DMS 273 (cell line): ENCODE data around the gene HS3ST6.
"Not testable (repeated sequence)": the region's sequence is repeated elsewhere in the genome, so short reads cannot be mapped to it uniquely, and the experiment has no call there.

Source experiments
- DNase-seq: peaks from one replicate; lab custom pipeline; 2025; ENCODE audit not compliant: unreplicated experiment; lab: John Stamatoyannopoulos, UW

Gene HS3ST6

GRCh38 chr16:1947369-1947670 lies 29.1 kb upstream of the HS3ST6 start:
- no peak for DNase-seq

- DNase-seq = no peak
Measured at GRCh38 chr16:1946495-1947368, 28.5 kb upstream of the HS3ST6 start.

- no peak for DNase-seq
Measured at GRCh38 chr16:1945559-1946391, 27.6 kb upstream of the HS3ST6 start.

- no peak for DNase-seq
Measured at GRCh38 chr16:1944612-1945199, 26.5 kb upstream of the HS3ST6 start.

- DNase-seq = peak; percentile 100
Measured at GRCh38 chr16:1942810-1943726, 24.9 kb upstream of the HS3ST6 start, which contains the start of gene MSRB1. MSRB1 (minus strand) TSS chr16:1943199; CDS start chr16:1943156, 43 bp downstream.

- DNase-seq = no peak
Measured at GRCh38 chr16:1942047-1942809, 24.0 kb upstream of the HS3ST6 start.

GRCh38 chr16:1941162-1942046 lies 23.2 kb upstream of the HS3ST6 start:
- no peak for DNase-seq

- DNase-seq = no peak
Measured at GRCh38 chr16:1940273-1941161, 22.3 kb upstream of the HS3ST6 start.

- DNase-seq = not testable (repeated sequence)
Measured at GRCh38 chr16:1939833-1940232, 21.6 kb upstream of the HS3ST6 start.

GRCh38 chr16:1938910-1939309 lies 20.7 kb upstream of the HS3ST6 start:
- no peak for DNase-seq

GRCh38 chr16:1938316-1938715 lies 20.1 kb upstream of the HS3ST6 start:
- no peak for DNase-seq

- no peak for DNase-seq
Measured at GRCh38 chr16:1936945-1937479, 18.8 kb upstream of the HS3ST6 start.

- DNase-seq = no peak
Measured at GRCh38 chr16:1933097-1933661, 15.0 kb upstream of the HS3ST6 start.

GRCh38 chr16:1932050-1933028 lies 14.1 kb upstream of the HS3ST6 start:
- peak; percentile 80 for DNase-seq

- DNase-seq = no peak
Measured at GRCh38 chr16:1930338-1930720, 12.1 kb upstream of the HS3ST6 start.
